Stimulated activated naive CD8-positive, alpha-beta T cell treated with anti-CD3 and anti-CD28 coated beads, Interleukin-15, Interleukin-2, amounts not matched to agents 100 ng/mL and 50 ng/mL, for 24 hours (primary cell): ENCODE data around the gene CFAP251.
"Not testable (repeated sequence)": the region's sequence is repeated elsewhere in the genome, so short reads cannot be mapped to it uniquely, and the experiment has no call there.

Source experiments
- H3K27ac Mint-ChIP-seq: one replicate; pipeline ENCODE4 v1.8.0; 2021; ENCODE audit warnings: mild to moderate bottlenecking, mixed read lengths
- H3K27me3 Mint-ChIP-seq: one replicate; pipeline ENCODE4 v1.8.0; 2021; ENCODE audit warnings: mixed read lengths
- H3K36me3 Mint-ChIP-seq: one replicate; pipeline ENCODE4 v1.8.0; 2021; ENCODE audit warnings: low read depth, mixed read lengths
- H3K4me1 Mint-ChIP-seq: one replicate; pipeline ENCODE4 v1.8.0; 2021; ENCODE audit warnings: low read depth, mixed read lengths
- H3K4me3 Mint-ChIP-seq: one replicate; pipeline ENCODE4 v1.8.0; 2021; ENCODE audit warnings: mild to moderate bottlenecking, mixed read lengths
- H3K9me3 Mint-ChIP-seq: one replicate; pipeline ENCODE4 v1.8.0; 2021; ENCODE audit warnings: mixed read lengths

Gene CFAP251

DNA sequence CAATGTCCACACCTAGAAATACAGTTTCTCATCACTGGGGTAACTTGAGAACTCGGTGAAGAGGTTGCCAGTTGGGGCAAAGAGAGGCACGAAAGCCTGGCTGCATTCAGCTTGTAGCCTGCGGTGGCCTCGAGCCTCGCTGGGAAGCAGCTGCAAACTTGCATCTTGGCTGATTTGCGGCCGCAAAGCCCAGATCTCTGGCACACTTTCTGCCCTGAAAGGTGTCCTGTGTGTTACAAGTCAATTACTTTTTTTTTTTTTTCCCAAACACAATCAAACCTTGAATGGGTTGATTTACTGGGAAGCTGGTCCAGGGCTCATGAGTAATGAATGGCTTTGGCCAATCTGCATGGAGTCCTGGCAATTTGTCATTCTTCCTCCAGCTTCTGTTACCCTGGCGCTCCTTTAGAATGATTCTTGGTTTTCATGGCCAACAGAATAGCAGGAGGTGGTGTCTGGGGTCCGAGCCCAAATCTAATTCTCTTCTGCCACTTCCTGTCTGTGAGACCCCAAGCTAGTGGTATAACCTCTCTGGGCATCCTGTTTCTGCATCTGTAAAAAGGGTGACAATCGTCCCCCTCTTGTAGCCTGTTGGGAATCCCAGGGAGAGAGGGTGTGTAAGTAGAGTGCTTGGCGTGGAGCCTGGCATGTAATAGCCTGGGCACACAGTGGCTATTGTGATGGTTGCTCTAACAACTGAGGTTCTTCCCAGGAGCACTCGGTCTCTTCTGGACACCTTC, 109.9 kb downstream of the CFAP251 start:
- no peaks in the 10 kb centered on the region for H3K36me3 Mint-ChIP-seq
- H3K27me3 Mint-ChIP-seq, result peaks cover 6% of the 10 kb centered on the region
- H3K4me1 Mint-ChIP-seq, result peaks cover 25% of the 10 kb centered on the region
- no peaks in the 10 kb centered on the region for H3K9me3 Mint-ChIP-seq
- H3K4me3 Mint-ChIP-seq, result no peak overlapping the region
- no peak overlapping the region for H3K27ac Mint-ChIP-seq

DNA sequence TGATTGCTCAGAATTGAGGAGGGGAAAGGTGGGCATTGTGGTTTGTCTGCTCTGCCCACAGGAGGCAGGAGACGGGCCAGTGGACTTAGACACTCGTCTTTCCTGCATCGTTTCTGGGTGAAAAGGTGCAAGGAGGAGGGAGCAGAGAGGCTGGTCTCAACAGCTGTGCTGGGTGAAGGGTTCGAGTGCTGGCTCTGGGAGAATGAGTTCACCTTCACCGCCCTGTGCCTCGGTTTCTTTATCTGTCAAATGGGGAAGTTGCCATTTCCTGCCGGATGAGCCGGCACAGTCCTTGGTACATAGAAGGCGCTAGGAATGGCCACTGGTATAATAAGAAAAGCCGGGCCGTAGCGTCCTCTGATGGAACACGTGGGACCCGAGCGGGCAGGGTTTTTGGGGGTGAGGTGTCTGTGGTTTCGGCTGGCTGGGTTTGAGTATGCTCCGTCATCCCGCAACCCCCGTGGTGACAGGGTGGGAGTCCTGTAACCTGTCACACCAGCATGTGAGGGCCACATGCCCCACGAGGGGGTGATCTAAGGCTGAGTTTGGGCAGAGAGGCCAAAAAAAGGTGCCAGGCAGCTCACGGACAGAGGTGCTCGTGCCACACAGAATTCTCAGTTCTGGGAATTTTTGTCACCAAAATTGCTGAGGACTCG, 110.6 kb downstream of the CFAP251 start:
- Mint-ChIP-seq H3K9me3 (no peaks in the 10 kb centered on the region), H3K27me3 (peaks cover 4% of the 10 kb centered on the region), H3K4me1 (peaks cover 20% of the 10 kb centered on the region), H3K27ac (no peak overlapping the region), H3K4me3 (no peak overlapping the region), H3K36me3 (no peaks in the 10 kb centered on the region)

DNA sequence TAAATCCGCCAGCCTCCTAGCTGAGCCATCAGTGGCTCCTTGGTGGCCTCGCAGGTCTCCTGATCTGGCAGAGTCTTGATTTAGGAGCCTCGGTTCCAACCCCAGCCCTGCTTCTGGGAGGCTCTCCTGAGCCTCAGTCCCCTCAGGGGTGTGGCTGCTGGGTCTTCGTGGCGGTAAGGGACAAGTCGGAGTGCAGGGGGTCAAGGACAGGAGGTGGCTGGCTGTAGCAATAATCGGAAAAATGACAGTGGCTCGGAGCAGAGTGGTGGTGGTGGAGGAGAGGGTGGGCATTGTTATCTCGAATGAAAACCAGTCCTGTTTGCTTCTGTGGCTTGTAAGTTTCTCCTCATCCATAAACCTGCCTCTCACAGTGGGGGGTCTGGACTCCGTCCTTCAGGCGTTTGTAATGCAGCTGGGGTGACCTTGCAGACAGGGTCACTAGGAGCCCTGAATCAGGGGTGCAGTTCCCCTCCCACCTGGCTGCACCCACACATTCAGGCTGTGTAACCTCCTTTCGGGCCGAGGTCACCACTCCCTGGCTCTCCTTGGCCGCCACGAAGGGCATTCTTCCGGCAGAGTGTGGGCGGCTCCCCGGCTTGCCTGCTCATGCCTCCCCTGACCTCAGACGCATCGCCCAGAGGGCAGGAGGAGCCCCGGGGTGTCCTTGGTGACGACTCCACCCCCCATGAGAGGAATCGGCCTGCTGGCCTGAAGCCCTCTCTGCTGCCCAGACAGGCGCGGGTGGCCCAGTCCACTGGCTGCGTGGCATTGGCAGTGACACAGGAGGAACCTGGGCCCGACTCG, 111.4 kb downstream of the CFAP251 start:
- Mint-ChIP-seq H3K4me3 (no peak overlapping the region), H3K36me3 (no peaks in the 10 kb centered on the region), H3K4me1 (peaks cover 15% of the 10 kb centered on the region), H3K9me3 (no peaks in the 10 kb centered on the region), H3K27me3 (peaks cover 4% of the 10 kb centered on the region), H3K27ac (no peak overlapping the region)

DNA sequence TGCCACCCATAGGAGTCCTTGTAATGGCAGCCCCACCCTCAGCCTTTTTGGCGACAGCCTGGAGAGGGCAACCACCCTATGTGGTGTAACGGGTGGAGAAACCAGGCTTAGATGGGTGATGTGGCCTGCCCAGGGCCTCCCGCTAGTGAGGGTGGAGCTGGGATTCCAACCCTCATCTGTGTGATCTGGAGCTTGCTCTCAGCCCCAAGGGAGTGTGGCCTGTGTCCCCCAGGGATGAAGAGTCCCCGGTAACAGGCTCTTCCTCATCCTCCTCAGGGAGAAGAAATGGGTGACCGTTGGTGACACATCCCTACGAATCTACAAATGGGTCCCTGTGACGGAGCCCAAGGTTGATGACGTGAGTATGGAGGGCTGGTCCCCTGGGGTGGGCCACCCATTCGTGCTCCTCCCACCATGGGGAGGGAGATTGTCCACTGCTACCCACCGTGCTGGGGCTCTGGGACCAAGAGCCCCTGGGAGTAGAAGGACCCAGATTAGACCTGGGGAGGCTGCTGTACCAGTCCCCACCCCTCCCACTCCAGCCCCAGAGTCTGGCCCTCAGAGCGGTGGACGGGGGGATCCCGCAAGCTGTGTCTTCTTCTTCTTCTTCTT, 112.1 kb downstream of the CFAP251 start:
- H3K27me3 Mint-ChIP-seq, result peaks cover 4% of the 10 kb centered on the region

DNA sequence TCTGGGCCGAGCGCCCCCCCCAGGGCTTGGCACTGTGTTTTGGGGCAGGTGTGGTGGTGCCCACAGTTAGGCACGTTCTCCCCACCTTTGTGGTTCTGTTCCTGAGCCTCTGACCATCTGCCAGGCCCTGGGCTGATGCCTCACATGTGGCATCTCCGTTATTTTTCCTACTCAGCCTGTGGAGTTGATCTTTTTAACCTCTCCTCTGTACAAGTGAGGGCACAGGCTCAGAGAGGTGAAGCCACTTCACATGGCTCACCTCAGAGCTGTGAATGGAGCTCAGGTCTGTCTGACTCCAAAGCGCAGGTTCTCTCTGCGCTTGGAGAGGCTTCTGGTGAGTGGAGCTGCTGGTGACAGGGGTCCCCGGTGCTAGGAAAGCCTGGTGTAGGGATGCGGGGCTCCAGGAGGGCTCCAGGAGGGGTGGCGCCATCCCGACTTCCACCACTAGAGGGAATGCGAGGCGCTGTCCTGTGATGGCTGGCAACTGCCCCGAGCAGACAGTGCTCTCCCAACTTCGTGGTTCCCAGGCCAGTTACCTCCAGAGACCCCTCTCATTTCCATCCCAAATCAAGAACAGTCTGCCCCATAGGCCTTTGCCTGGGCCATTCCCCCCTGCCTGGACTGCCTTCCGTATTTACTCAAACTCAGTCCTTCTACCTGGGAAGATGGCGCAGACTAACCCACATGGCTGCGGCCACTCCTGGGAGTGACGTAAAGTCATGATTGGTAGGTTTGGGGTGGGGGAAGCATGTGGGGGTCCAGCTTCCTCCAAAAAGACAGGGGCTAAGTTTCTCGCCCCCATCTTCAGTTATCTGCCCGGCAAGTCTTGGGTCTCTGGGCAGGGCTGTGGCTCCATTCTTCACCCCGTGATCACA, 113.2 kb downstream of the CFAP251 start:
- peaks cover 4% of the 10 kb centered on the region for H3K27me3 Mint-ChIP-seq
- H3K4me3 Mint-ChIP-seq, result no peak overlapping the region
- H3K4me1 Mint-ChIP-seq, result peaks cover 15% of the 10 kb centered on the region
- H3K9me3 Mint-ChIP-seq, result no peaks in the 10 kb centered on the region
- H3K36me3 Mint-ChIP-seq, result peaks cover 6% of the 10 kb centered on the region
- H3K27ac Mint-ChIP-seq, result no peak overlapping the region

More for the DNA sequence above, 112.1 kb downstream of the CFAP251 start:
- no peak overlapping the region for H3K4me3 Mint-ChIP-seq
- no peaks in the 10 kb centered on the region for H3K9me3 Mint-ChIP-seq
- no peaks in the 10 kb centered on the region for H3K36me3 Mint-ChIP-seq
- H3K27ac Mint-ChIP-seq, result no peak overlapping the region
- H3K4me1 Mint-ChIP-seq, result peaks cover 15% of the 10 kb centered on the region

DNA sequence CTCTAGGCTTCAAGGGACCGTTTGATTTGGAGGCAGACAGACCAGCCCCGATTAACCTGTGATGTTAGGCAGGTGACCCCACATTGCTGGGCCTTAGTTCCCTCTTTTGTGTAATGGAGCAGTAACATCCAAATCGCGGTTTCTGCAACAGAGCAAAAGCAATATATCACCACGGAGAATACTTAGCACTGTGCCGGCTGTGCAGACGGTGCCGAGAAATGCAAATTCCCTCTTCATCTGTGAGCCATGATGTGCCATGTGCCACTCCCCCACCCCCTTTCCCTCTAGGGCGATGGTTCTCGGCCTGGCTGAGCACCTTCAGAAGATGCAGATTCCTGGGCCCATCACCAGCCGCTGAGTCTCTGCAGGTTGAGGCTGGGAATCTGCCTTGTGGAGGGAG, 114.2 kb downstream of the CFAP251 start:
- Mint-ChIP-seq H3K9me3 (no peaks in the 10 kb centered on the region), H3K4me3 (no peak overlapping the region), H3K4me1 (peaks cover 15% of the 10 kb centered on the region), H3K36me3 (peaks cover 6% of the 10 kb centered on the region), H3K27ac (no peak overlapping the region), H3K27me3 (peaks cover 4% of the 10 kb centered on the region)

DNA sequence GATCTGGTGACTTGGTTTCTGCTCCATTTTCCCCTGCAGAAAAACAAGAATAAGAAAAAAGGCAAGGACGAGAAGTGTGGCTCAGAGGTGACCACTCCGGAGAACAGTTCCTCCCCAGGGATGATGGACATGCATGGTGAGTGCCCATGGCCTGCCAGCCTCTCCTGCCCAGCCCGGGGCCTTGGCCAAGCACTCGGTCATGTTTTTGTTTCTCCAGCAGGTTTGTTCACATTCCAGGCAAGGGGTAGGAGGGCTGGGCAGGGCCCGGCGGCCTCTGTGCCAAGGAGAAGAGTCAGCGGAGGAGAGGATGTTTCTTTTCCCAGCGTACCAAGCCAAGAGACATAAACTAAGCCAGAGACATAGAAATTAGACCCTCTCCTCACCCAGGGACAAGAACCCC, 116.9 kb downstream of the CFAP251 start:
- Mint-ChIP-seq H3K36me3 (peaks cover 6% of the 10 kb centered on the region), H3K27me3 (no peaks in the 10 kb centered on the region), H3K4me3 (no peak overlapping the region), H3K27ac (no peak overlapping the region), H3K4me1 (no peaks in the 10 kb centered on the region), H3K9me3 (no peaks in the 10 kb centered on the region)

DNA sequence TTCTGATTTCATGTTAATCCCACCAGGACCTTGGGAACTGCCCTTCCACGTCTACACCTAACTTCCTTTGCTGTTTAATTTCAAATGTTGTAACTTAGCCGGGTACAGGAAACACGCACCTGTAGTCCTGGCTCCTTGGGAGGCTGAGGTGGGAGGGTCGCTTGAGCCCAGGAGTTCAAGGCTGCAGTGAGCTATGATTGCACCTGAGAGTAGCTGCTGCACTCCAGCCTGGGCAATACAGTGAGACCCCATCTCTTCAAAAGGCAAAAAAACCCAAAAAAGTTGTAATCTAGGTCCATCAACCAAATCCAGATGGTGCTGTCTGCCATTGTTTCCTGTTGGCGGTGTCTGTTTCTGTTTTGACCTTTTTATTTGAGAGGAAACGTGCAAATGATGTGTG, 117.8 kb downstream of the CFAP251 start:
- peaks cover 6% of the 10 kb centered on the region for H3K36me3 Mint-ChIP-seq
- no peaks in the 10 kb centered on the region for H3K27me3 Mint-ChIP-seq
- H3K4me3 Mint-ChIP-seq, result no peak overlapping the region
- H3K4me1 Mint-ChIP-seq, result no peaks in the 10 kb centered on the region
- no peak overlapping the region for H3K27ac Mint-ChIP-seq
- no peaks in the 10 kb centered on the region for H3K9me3 Mint-ChIP-seq

DNA sequence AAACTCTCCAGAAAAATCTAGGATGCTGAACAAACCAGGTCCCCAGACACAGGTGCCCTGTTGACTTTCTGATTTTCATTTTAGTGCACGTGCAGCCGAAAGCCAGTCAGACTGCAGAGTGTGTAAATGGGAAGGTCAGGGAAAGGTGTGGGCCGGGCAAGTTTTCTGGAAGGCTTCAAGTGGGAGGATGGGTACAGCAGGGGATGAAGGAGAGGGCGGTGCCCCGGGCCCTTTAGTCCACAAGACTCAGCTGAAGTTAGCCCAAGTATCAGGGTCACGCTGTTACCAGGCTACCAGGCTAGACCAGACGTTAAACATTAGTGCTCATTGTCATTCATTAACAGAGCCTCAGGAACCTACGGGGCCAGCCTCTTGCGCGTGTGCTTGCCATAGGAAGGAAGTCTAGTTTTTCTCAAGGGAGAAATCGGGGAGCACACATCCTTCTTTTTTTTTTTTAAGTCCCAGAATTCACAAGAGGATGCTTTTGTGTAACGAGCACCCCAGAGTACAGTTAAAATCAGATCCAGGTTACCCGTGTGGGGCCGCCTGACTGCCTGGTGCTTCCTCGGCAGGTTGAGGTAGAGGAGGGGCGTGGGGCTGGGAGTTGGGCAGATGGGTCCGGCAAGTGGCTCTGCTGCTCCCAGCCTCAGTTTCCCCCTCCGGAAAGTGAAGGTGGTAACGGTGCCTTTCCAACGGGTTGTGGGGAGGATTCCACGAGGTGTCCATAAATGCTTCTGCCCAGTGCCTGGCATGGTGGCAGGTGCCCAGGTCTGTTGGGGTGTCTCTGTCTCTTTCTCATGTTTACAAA, 122.4 kb downstream of the CFAP251 start:
- Mint-ChIP-seq H3K9me3 (no peaks in the 10 kb centered on the region), H3K4me1 (no peaks in the 10 kb centered on the region), H3K27ac (no peak overlapping the region), H3K36me3 (peaks cover 10% of the 10 kb centered on the region), H3K4me3 (no peak overlapping the region), H3K27me3 (no peaks in the 10 kb centered on the region)

DNA sequence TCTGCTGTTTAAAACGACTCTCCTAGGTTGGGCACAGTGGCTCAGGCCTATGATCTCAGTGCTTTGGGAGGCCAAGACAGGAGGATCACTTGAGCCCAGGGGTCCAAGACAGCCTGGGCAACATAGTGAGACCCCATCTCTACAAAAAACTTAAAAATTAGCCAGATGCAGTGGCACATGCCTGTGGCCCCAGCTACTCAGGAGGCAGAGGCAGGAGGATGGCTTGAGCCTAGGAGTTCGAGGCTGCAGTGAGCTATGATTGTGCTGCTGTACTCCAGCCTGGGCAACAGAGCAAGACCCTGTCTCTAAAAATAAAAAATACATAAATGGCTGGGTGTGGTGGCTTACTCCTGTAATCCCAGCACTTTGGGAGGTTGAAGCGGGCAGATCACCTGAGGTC, 123.1 kb downstream of the CFAP251 start:
- not testable (repeated sequence) for H3K4me3 Mint-ChIP-seq, H3K36me3 Mint-ChIP-seq, H3K9me3 Mint-ChIP-seq, H3K27me3 Mint-ChIP-seq, H3K27ac Mint-ChIP-seq, H3K4me1 Mint-ChIP-seq

DNA sequence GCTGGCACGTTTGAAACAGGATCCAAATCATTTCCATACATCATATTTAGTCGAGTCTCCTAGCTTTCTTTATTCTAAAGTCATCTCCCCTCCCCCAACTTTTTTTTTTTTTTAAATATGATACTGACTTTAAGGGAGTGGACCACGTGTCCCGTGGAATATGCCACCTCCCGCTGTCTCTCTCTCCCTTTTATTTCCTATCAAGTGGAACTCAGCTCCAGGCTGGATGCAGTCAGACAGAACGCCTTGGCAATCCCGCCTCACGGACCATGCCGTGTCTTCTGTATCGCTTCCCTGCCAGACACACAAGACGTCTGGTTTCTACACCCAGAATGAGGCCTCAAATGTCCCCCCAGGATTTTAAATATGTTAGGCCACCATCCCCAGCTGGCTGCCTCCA, 124.5 kb downstream of the CFAP251 start:
- no peaks in the 10 kb centered on the region for H3K27me3 Mint-ChIP-seq
- H3K36me3 Mint-ChIP-seq, result peaks cover 4% of the 10 kb centered on the region
- no peak overlapping the region for H3K27ac Mint-ChIP-seq
- H3K4me1 Mint-ChIP-seq, result no peaks in the 10 kb centered on the region
- H3K9me3 Mint-ChIP-seq, result no peaks in the 10 kb centered on the region
- no peak overlapping the region for H3K4me3 Mint-ChIP-seq

DNA sequence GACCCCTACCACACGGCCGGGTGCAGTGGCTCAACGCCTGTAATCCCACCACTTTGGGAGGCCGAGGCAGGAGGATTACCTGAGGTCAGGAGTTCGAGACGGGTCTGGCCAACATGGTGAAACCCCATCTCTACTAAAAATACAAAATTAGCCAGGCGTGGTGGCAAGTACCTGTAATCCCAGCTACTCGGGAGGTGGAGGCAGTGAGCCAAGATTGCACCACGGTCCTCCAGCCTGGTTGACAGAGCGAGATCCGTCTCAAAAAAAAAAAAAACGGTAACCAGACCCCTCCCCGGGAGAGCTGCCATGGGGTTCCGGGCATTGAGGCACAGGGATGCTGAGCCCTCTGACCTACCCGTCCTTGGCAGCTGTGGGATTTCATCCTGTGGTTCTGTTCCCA, 125.1 kb downstream of the CFAP251 start:
- Mint-ChIP-seq H3K27ac (no peak overlapping the region), H3K4me3 (no peak overlapping the region), H3K27me3 (no peaks in the 10 kb centered on the region), H3K9me3 (no peaks in the 10 kb centered on the region), H3K36me3 (peaks cover 4% of the 10 kb centered on the region), H3K4me1 (no peaks in the 10 kb centered on the region)

DNA sequence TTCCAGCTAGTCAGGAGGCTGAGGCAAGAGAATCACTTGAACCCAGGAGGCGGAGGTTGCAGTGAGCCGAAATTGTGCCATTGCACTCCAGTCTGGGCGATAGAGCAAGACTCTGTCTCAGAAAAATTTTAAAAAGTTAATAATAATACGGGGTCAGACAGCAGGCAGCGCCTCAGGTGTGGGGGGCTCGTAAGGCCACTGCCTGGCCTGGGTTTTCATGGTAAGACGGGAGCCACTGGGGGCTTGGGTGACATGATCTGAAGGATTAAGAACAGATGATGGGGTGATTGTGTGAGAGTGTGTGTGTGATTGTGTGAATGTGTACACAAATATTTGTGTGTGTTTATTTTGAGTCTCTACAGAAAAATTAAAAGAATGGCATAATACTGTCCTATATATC, 126.9 kb downstream of the CFAP251 start:
- Mint-ChIP-seq H3K36me3 (peaks cover 4% of the 10 kb centered on the region), H3K27ac (no peak overlapping the region), H3K4me1 (no peaks in the 10 kb centered on the region), H3K9me3 (no peaks in the 10 kb centered on the region), H3K4me3 (no peak overlapping the region), H3K27me3 (no peaks in the 10 kb centered on the region)

DNA sequence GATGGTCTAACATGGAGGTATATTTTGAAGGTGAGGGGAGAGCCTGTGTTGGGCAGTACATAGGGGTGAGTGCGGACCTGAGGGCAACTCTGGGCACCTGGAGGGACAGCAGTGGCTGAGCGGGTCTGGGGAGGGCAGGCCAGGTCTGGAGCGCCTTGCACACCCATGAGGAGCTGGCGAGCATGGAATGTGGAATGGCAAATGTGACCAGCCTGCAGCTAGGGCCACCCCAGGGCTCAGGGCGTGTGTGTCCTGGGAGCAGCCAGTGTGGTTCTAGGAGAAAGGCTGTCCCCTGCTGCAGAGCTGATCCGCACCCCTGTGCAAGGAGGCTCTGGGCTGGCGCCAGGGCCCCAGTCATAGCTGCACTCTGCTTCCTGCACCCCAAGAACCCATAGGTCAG, 127.8 kb downstream of the CFAP251 start:
- no peak overlapping the region for H3K27ac Mint-ChIP-seq
- peaks cover 4% of the 10 kb centered on the region for H3K36me3 Mint-ChIP-seq
- no peaks in the 10 kb centered on the region for H3K9me3 Mint-ChIP-seq
- H3K4me1 Mint-ChIP-seq, result no peaks in the 10 kb centered on the region
- H3K27me3 Mint-ChIP-seq, result no peaks in the 10 kb centered on the region
- no peak overlapping the region for H3K4me3 Mint-ChIP-seq
